Mucosa of rectum (tissue), 2 donors: ENCODE measurements around the gene GASK1A.

Experiments
- H3K27ac ChIP-seq, 2 donors: one replicate each; pipeline ENCODE4 v1.7.0; 2013; ENCODE audit warnings: inconsistent platforms in 2 of 2, low read depth in 2 of 2, low read length in 2 of 2
- H3K27me3 ChIP-seq, 2 donors: one replicate each; pipeline ENCODE4 v1.7.0; 2013; ENCODE audit warnings: low read length in 2 of 2; ENCODE audit not compliant: control insufficient read depth in 2 of 2, insufficient read depth in 2 of 2
- H3K36me3 ChIP-seq, 2 donors: one replicate each; pipeline ENCODE4 v1.7.0; 2013; ENCODE audit warnings: low read length in 2 of 2; ENCODE audit not compliant: control insufficient read depth in 2 of 2, insufficient read depth in 2 of 2
- H3K4me1 ChIP-seq, 2 donors: one replicate each; pipeline ENCODE4 v1.7.0; 2013; ENCODE audit warnings: low read length in 2 of 2, mild to moderate bottlenecking in 1 of 2; ENCODE audit not compliant: control insufficient read depth in 2 of 2, insufficient read depth in 2 of 2
- H3K4me3 ChIP-seq, 2 donors: one replicate each; pipeline ENCODE4 v1.7.0; 2013; ENCODE audit warnings: low read length in 2 of 2
- H3K9ac ChIP-seq, 2 donors: one replicate each; pipeline ENCODE4 v1.7.0; 2013; ENCODE audit warnings: low read length in 2 of 2, low read depth in 1 of 2, mild to moderate bottlenecking in 1 of 2
- H3K9me3 ChIP-seq, 2 donors: one replicate each; pipeline ENCODE4 v1.7.0; 2013; ENCODE audit warnings: low read length in 2 of 2; ENCODE audit not compliant: control insufficient read depth in 2 of 2
- donor health status: healthy.
- donor health status: Normal muscosa, but diverticular disease.

Gene GASK1A

GRCh38 chr3:42999212-42999611 lies 20.1 kb downstream of the GASK1A start:
- H3K36me3 ChIP-seq: no peaks in the 10 kb centered on the region
- H3K27me3 ChIP-seq: no peaks in the 10 kb centered on the region
- H3K4me1 ChIP-seq: peaks cover 0 to 2% of the 10 kb centered on the region in 2 donors
- H3K27ac ChIP-seq: no peak overlapping the region
- no peak overlapping the region for H3K9ac ChIP-seq
- no peak overlapping the region for H3K4me3 ChIP-seq
- no peaks in the 10 kb centered on the region for H3K9me3 ChIP-seq

DNA sequence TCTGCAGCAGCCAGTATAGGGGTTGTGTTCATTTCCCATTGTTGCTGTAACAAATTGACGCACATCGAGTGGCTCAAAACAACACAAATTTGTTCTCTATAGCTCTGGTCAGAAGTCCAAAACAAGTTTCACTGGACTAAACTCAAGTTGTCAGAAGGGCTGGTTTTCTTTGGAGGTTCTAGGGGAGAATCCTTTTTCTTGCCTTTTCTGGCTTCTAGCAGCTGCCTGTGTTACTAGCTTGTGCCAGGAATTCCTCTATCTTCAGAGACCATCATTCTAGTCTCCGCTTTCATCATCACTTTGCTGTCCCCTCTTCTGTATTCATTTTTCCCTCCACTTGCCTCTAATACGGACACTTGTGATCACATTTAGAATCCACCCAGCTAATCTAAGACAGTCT lies 20.5 kb downstream of the GASK1A start:
- no peaks in the 10 kb centered on the region for H3K27me3 ChIP-seq
- H3K27ac ChIP-seq: peak overlapping the region in 1 of 2 donors; percentile 24
- peaks cover 0 to 2% of the 10 kb centered on the region in 2 donors for H3K4me1 ChIP-seq

GRCh38 chr3:43000387-43000786 lies 21.3 kb downstream of the GASK1A start:
- Histone ChIP-seq H3K27me3 (no peaks in the 10 kb centered on the region), H3K9me3 (no peaks in the 10 kb centered on the region), H3K4me3 (no peak overlapping the region), H3K36me3 (no peaks in the 10 kb centered on the region), H3K4me1 (peaks cover 0 to 2% of the 10 kb centered on the region in 2 donors), H3K9ac (no peak overlapping the region), H3K27ac (peak overlapping the region; percentile 25 to 44)

More for the DNA sequence above, 20.5 kb downstream of the GASK1A start:
- H3K9ac ChIP-seq: no peak overlapping the region
- no peaks in the 10 kb centered on the region for H3K9me3 ChIP-seq
- H3K4me3 ChIP-seq: no peak overlapping the region
- H3K36me3 ChIP-seq: no peaks in the 10 kb centered on the region

GRCh38 chr3:43001094-43001553 lies 22.0 kb downstream of the GASK1A start:
- Histone ChIP-seq H3K36me3 (no peaks in the 10 kb centered on the region), H3K9ac (no peak overlapping the region), H3K27ac (peak overlapping the region; percentile 25 to 44), H3K9me3 (no peaks in the 10 kb centered on the region), H3K4me3 (no peak overlapping the region), H3K27me3 (no peaks in the 10 kb centered on the region), H3K4me1 (peaks cover 0 to 2% of the 10 kb centered on the region in 2 donors)

DNA sequence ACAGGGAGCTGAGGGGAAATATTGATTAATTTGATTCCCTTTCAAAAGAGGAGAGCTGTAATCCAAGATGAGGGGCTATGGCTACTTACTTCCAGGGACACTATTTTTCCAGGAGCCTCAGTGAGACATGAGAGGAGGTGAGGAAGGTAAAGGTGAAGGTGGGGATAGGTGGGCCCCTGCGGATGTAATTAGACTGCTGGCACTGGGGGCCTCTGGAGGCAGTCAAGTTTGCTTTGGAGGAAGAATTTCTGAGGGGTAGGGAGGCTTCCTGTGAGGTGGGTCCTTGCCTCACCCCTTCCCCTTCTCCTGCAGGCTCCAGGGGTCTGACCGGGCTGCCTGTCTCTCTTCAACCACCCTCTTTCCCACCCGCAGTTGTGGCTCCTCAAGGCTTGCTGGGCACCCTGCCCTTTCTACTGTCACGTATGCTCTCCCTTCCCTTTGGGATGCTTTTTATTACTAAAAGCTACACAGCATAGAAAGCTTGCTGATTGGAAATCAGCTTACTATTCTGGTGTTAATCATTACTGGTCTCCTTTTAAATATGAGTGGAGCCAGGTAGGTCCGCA lies 22.5 kb downstream of the GASK1A start:
- H3K4me3 ChIP-seq: no peak overlapping the region
- no peaks in the 10 kb centered on the region for H3K27me3 ChIP-seq
- no peak overlapping the region for H3K9ac ChIP-seq
- no peaks in the 10 kb centered on the region for H3K36me3 ChIP-seq
- no peaks in the 10 kb centered on the region for H3K9me3 ChIP-seq
- H3K4me1 ChIP-seq: peaks cover 0 to 2% of the 10 kb centered on the region in 2 donors
- H3K27ac ChIP-seq: peak overlapping the region in 1 of 2 donors; percentile 38

GRCh38 chr3:43004282-43004681 lies 25.2 kb downstream of the GASK1A start:
- H3K36me3 ChIP-seq: no peaks in the 10 kb centered on the region
- no peaks in the 10 kb centered on the region for H3K27me3 ChIP-seq
- H3K9ac ChIP-seq: no peak overlapping the region
- H3K9me3 ChIP-seq: no peaks in the 10 kb centered on the region
- no peak overlapping the region for H3K27ac ChIP-seq
- H3K4me3 ChIP-seq: no peak overlapping the region
- H3K4me1 ChIP-seq: peaks cover 0 to 2% of the 10 kb centered on the region in 2 donors

GRCh38 chr3:43005253-43005652 lies 26.1 kb downstream of the GASK1A start:
- H3K9ac ChIP-seq: no peak overlapping the region
- peaks cover 0 to 2% of the 10 kb centered on the region in 2 donors for H3K4me1 ChIP-seq
- no peaks in the 10 kb centered on the region for H3K36me3 ChIP-seq
- H3K27ac ChIP-seq: no peak overlapping the region
- H3K9me3 ChIP-seq: no peaks in the 10 kb centered on the region
- H3K27me3 ChIP-seq: no peaks in the 10 kb centered on the region
- H3K4me3 ChIP-seq: no peak overlapping the region

DNA sequence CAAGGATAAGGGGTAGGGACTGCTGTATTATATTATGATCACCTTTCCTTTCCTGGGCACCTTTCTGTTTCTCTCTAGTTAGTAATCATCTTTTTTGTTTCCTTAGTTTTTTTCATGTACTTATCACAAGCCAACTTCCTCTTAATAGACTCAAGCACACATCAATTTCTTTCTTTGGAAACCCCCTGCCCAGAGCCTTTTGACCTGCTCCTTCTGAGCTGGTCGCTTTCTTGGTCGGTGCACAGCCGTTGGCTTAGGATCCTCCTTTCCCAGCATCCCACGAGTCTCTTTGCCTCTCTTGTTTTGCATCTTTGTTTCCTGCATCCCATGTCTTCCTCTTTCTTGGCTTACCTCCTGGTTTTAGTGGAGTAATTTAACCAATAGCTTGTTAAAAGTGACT lies 26.9 kb downstream of the GASK1A start:
- H3K27me3 ChIP-seq: no peaks in the 10 kb centered on the region
- H3K9me3 ChIP-seq: no peaks in the 10 kb centered on the region
- no peaks in the 10 kb centered on the region for H3K36me3 ChIP-seq
- H3K4me3 ChIP-seq: no peak overlapping the region
- H3K4me1 ChIP-seq: peaks cover 0 to 2% of the 10 kb centered on the region in 2 donors
- H3K9ac ChIP-seq: no peak overlapping the region
- H3K27ac ChIP-seq: no peak overlapping the region

DNA sequence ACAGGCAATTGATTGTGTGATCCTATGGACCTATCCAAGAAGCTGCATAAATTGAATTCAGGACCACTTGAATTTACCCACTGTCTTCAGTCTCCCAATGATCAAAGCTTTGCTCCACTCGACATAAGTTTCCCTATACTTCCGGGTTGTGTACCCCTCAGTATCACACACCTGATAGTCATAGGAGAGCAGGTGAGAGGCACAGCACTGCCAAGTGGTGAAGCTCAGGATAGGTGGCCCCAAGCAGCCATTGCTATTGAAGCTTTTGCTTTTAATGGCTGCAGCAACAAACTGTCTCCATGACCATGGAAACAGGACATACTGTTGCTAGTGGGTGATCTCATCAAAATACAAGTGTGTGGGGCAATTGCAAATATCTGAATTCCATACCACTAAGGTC lies 27.7 kb downstream of the GASK1A start:
- Histone ChIP-seq H3K27me3 (no peaks in the 10 kb centered on the region), H3K27ac (no peak overlapping the region), H3K36me3 (no peaks in the 10 kb centered on the region), H3K4me3 (no peak overlapping the region), H3K9ac (no peak overlapping the region), H3K4me1 (no peaks in the 10 kb centered on the region), H3K9me3 (no peaks in the 10 kb centered on the region)

DNA sequence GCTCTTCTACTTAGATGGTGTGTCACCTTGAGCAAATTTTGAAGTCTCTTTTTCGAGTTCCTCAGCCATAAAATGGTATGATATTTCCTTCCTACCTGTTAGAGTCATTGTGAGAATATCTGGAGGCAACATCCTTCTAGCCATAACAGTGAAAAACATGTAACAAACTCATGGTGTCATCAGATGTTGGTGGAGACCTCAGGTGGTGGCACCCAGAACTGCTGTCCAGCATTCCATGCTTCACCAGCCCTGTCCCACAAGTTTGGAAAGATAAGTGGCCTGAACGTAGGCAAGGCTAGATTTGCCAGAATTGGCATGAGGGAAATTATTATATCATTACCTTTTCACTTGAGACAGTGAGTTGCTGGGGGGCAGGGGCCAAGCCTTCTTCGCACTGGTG lies 30.4 kb downstream of the GASK1A start:
- Histone ChIP-seq H3K9me3 (peaks cover 0 to 8% of the 10 kb centered on the region in 2 donors), H3K9ac (no peak overlapping the region), H3K4me1 (no peaks in the 10 kb centered on the region), H3K27me3 (no peaks in the 10 kb centered on the region), H3K27ac (no peak overlapping the region), H3K36me3 (no peaks in the 10 kb centered on the region), H3K4me3 (no peak overlapping the region)
